HepG2 (cell line): Measurements from ENCODE around the gene CREB3. TPM values are rescaled to one million over a fixed set of nuclear protein-coding genes. Genes with fewer than 3 reads are reported as not detected.

Experiments
- ATAC-seq: fragments of 200-7000 bp; cut with Tn5 transposase; 3 replicates; pipeline ENCODE4 v1.9.1; 2020; ENCODE audit warnings: mild to moderate bottlenecking, moderate library complexity
- BruUV-seq: library from RNA; stranded (reverse); fragments of 400-500 nt; replicated peaks from 2 replicates; lab custom pipeline; 2021; lab: Mats Ljungman, UMichigan
- CTCF ChIA-PET: fragments of 300-600 bp; formaldehyde crosslinking; extraction: SDS; loops from one replicate; lab custom pipeline; 2021; ENCODE audit warnings: low total read pairs, inconsistent platforms, low intra/inter-chr PET ratio; lab: Yijun Ruan, JAX
- POLR2A ChIA-PET: fragments of 350-600 bp; sonication (Branson Sonifier 250); formaldehyde crosslinking; loops from one replicate; lab custom pipeline; 2020; ENCODE audit warnings: antibody characterized with exemption, inconsistent platforms; lab: Yijun Ruan, JAX
- DNase-seq: peaks from one replicate; pipeline ENCODE4 v3.0.0-alpha.2; 2015; ENCODE audit warnings: low spot score
- FAIRE-seq: peaks from 3 replicates; lab custom pipeline; 2011; peaks lifted over from hg19 to GRCh38; lab: Jason Lieb, UNC
- H2AFZ ChIP-seq: one replicate; pipeline ENCODE4 v1.6.1; 2011; ENCODE audit warnings: low read length, inconsistent platforms
- H3K27ac ChIP-seq: fragments of 300-600 bp; 3 replicates; pipeline ENCODE4 v1.8.0; 2011; ENCODE audit warnings: mixed run types, mild to moderate bottlenecking, mixed read lengths, low read length, inconsistent platforms; ENCODE audit not compliant: insufficient read depth; ENCODE audit errors: extremely low read length
- H3K27me3 ChIP-seq, 2 experiments: fragments of 200-600 bp in 1 of 2; 2 replicates in 1 of 2; 3 replicates in 1 of 2; pipeline versions ENCODE4 v1.6.0 to v1.8.0; 2011; ENCODE audit warnings: low read length in 2 of 2, mild to moderate bottlenecking in 2 of 2, moderate library complexity in 2 of 2, inconsistent platforms in 1 of 2; ENCODE audit not compliant: insufficient read depth in 2 of 2, control insufficient read depth in 1 of 2
- H3K36me3 ChIP-seq, 2 experiments: fragments of 200-600 bp in 1 of 2; replicated peaks in 1 of 2; 2 replicates in 1 of 2; 3 replicates in 1 of 2; pipeline versions ENCODE4 v1.5.1 to v1.8.0; 2011; ENCODE audit warnings: low read length in 2 of 2, inconsistent platforms in 1 of 2; ENCODE audit not compliant: insufficient read depth in 2 of 2, control insufficient read depth in 1 of 2
- H3K4me1 ChIP-seq: 2 replicates; pipeline ENCODE4 v1.5.1; 2012; ENCODE audit warnings: low read length, inconsistent platforms; ENCODE audit not compliant: insufficient read depth
- H3K4me2 ChIP-seq: 2 replicates; pipeline ENCODE4 v1.6.0; 2011; ENCODE audit warnings: low read depth, low read length, inconsistent platforms
- H3K4me3 ChIP-seq, 3 experiments: fragments of 200-600 bp in 1 of 3; sonication (generic), shearing (Covaris generic) in 1 of 3; replicated peaks in 1 of 3; 2 replicates each; pipeline ENCODE4 v1.5.1; 2011 to 2016; ENCODE audit warnings: low read length in 3 of 3, inconsistent platforms in 2 of 3, low read depth in 2 of 3, mild to moderate bottlenecking in 2 of 3, control low read depth in 1 of 3, mixed read lengths in 1 of 3; ENCODE audit not compliant: insufficient read depth in 1 of 3
- H3K79me2 ChIP-seq: one replicate; pipeline ENCODE4 v1.6.1; 2011; ENCODE audit warnings: low read length, inconsistent platforms; ENCODE audit not compliant: insufficient read depth
- H3K9ac ChIP-seq: 2 replicates; pipeline ENCODE4 v1.6.0; 2011; ENCODE audit warnings: mild to moderate bottlenecking, low read depth, low read length, inconsistent platforms; ENCODE audit not compliant: insufficient read depth
- H3K9me3 ChIP-seq: 2 replicates; pipeline ENCODE4 v1.5.1; 2012; ENCODE audit warnings: mild to moderate bottlenecking, low read length
- H4K20me1 ChIP-seq: 2 replicates; pipeline ENCODE4 v1.6.0; 2011; ENCODE audit warnings: inconsistent platforms, mild to moderate bottlenecking, low read length, moderate library complexity; ENCODE audit not compliant: insufficient read depth
- ARNT2 ChIP-seq: sonication (generic); formaldehyde crosslinking; IDR thresholded peaks from 2 replicates; pipeline ENCODE4 v1.8.0; 2022; ENCODE audit warnings: mild to moderate bottlenecking, low read depth, missing genetic modification reagents, moderate library complexity
- MED13 ChIP-seq: sonication (generic); formaldehyde crosslinking; IDR thresholded peaks from 2 replicates; pipeline ENCODE4 v1.5.0; 2020; ENCODE audit warnings: missing genetic modification reagents
- MLLT10 ChIP-seq: sonication (generic); formaldehyde crosslinking; IDR thresholded peaks from 2 replicates; pipeline ENCODE4 v1.4.0; 2020; ENCODE audit warnings: missing genetic modification reagents
- NCOA2 ChIP-seq: sonication (generic); formaldehyde crosslinking; IDR thresholded peaks from 2 replicates; pipeline ENCODE4 v1.8.0; 2022; ENCODE audit warnings: inconsistent platforms
- PLRG1 ChIP-seq: fragments of 450-650 bp; conservative IDR thresholded peaks from 2 replicates; pipeline ENCODE4 v1.6.1; 2016
- RBM22 ChIP-seq: fragments of 200-400 bp; formaldehyde crosslinking; optimal IDR thresholded peaks from 2 replicates; pipeline ENCODE3; 2017; ENCODE audit warnings: mild to moderate bottlenecking, low read length, moderate library complexity
- RXRA ChIP-seq: sonication (generic); formaldehyde crosslinking; IDR thresholded peaks from 2 replicates; pipeline ENCODE4 v1.5.1; 2020; ENCODE audit warnings: missing genetic modification reagents
- STAT5B ChIP-seq: sonication (generic); formaldehyde crosslinking; IDR thresholded peaks from 2 replicates; pipeline ENCODE4 v1.4.0; 2020; ENCODE audit warnings: missing genetic modification reagents
- ZKSCAN8 ChIP-seq: IDR thresholded peaks from 2 replicates; pipeline ENCODE4 v1.6.1; 2016; ENCODE audit warnings: borderline replicate concordance, missing genetic modification reagents, missing compliant biosample characterization
- WGBS: methylation state at CpG from one replicate; pipeline ENCODE4 v1.1.6; 2017; ENCODE audit warnings: low lambda C conversion rate; 5-methylcytosine and 5-hydroxymethylcytosine counted together
- in situ Hi-C: cut with HindIII; loops from 2 replicates; pipeline ENCODE4 v1.10.0; 2017; ENCODE audit warnings: low pct_unique_long_range_greater_than_20kb; ENCODE audit not compliant: extremely low pct_ligation_motif_present
- intact Hi-C: fragments of 100-400 bp; cut with micrococcal nuclease; formaldehyde crosslinking; loops from one replicate; pipeline ENCODE4 v1.10.0; 2022; ENCODE audit not compliant: unreplicated experiment
- polyA plus RNA-seq, 8 experiments: library from polyadenylated mRNA; depleted of rRNA in 3 of 8; stranded (reverse) in 7 of 8; unstranded in 1 of 8; fragments of >200 nt; fragmentation: Illumina TruSeq in 4 of 8; extraction: Trizol in 4 of 8; gene quantifications; 2 replicates each; pipeline versions ENCODE4 v1.2.1 to v1.2.3, GENCODE V29; 2011 to 2016; ENCODE audit warnings: low read depth in 4 of 8, missing spikeins in 1 of 8, mixed read lengths in 1 of 8; ENCODE audit not compliant: insufficient read depth in 1 of 8
- total RNA-seq, 5 experiments: library from RNA; depleted of rRNA; stranded (reverse); fragments of >200 nt; fragmentation: Illumina TruSeq; extraction: Trizol; gene quantifications; 2 replicates each; pipeline ENCODE4 v1.2.3, GENCODE V29; 2016; ENCODE audit warnings: low read depth in 1 of 5
- TF ChIP-seq, protein P1 (sequence below): sonication (generic); formaldehyde crosslinking; IDR thresholded peaks from 2 replicates; pipeline ENCODE4 v1.5.0; 2020; ENCODE audit warnings: mild to moderate bottlenecking, missing genetic modification reagents, borderline replicate concordance
- TF ChIP-seq, protein P2 (sequence below): sonication (generic); formaldehyde crosslinking; IDR thresholded peaks from 2 replicates; pipeline ENCODE4 v1.4.0; 2020; ENCODE audit warnings: missing genetic modification reagents, borderline replicate concordance
- TF ChIP-seq, protein P3 (sequence below): sonication (generic); formaldehyde crosslinking; IDR thresholded peaks from 2 replicates; pipeline ENCODE4 v1.5.0; 2020; ENCODE audit warnings: missing genetic modification reagents

CREB3 gene
- total and polyA plus RNA-seq, 2 of the 13 experiments (the other 11 are each of a cell fraction or from before 2014, with no cell fraction given) = 11.1 to 34.2 TPM

DNA sequence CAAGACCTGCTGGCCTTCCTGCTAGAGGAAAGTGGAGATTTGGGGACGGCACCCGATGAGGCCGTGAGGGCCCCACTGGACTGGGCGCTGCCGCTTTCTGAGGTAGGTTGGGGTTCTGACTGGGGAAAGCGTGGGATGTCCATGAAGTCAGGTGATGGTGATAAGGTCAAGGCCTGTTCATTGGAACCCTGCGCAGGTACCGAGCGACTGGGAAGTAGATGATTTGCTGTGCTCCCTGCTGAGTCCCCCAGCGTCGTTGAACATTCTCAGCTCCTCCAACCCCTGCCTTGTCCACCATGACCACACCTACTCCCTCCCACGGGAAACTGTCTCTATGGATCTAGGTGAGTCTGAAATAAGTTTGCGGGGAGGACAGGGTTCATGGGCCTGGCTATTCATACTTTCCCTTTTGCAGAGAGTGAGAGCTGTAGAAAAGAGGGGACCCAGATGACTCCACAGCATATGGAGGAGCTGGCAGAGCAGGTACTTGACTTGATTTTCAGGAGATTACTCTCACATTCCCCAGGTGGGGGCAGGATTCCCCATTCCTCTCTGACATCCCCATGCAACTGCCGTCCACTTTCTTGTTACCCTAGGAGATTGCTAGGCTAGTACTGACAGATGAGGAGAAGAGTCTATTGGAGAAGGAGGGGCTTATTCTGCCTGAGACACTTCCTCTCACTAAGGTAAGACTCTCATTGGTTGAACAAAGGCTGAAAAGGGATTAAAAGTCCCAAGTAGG, 505 bp downstream of the CREB3 start:
- intact Hi-C loops = loop anchor here (1.0 to 10.0 kb wide), 5 partner anchors 16 to 238 kb away; partner anchors contain the start of genes CCDC107, FAM221B, GBA2 and RGP1
- TF ChIP-seq MED13 (CRISPR knock-in tag) (no peak), RXRA (0 out of 2 replicates have a peak, but pooled peaks have one; percentile 3), STAT5B (CRISPR knock-in tag) (no peak), RBM22 (peak; percentile 18), PLRG1 (no peak), MLLT10 (CRISPR knock-in tag) (no peak), NCOA2 (CRISPR knock-in tag) (no peak), ZKSCAN8 (CRISPR knock-in tag) (no peak), ARNT2 (CRISPR knock-in tag) (no peak)
- TF ChIP-seq, protein P1, sequence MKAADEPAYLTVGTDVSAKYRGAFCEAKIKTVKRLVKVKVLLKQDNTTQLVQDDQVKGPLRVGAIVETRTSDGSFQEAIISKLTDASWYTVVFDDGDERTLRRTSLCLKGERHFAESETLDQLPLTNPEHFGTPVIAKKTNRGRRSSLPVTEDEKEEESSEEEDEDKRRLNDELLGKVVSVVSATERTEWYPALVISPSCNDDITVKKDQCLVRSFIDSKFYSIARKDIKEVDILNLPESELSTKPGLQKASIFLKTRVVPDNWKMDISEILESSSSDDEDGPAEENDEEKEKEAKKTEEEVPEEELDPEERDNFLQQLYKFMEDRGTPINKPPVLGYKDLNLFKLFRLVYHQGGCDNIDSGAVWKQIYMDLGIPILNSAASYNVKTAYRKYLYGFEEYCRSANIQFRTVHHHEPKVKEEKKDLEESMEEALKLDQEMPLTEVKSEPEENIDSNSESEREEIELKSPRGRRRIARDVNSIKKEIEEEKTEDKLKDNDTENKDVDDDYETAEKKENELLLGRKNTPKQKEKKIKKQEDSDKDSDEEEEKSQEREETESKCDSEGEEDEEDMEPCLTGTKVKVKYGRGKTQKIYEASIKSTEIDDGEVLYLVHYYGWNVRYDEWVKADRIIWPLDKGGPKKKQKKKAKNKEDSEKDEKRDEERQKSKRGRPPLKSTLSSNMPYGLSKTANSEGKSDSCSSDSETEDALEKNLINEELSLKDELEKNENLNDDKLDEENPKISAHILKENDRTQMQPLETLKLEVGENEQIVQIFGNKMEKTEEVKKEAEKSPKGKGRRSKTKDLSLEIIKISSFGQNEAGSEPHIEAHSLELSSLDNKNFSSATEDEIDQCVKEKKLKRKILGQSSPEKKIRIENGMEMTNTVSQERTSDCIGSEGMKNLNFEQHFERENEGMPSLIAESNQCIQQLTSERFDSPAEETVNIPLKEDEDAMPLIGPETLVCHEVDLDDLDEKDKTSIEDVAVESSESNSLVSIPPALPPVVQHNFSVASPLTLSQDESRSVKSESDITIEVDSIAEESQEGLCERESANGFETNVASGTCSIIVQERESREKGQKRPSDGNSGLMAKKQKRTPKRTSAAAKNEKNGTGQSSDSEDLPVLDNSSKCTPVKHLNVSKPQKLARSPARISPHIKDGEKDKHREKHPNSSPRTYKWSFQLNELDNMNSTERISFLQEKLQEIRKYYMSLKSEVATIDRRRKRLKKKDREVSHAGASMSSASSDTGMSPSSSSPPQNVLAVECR (CRISPR knock-in tag) = peak; percentile 11; the same call in 1 of the 2 replicates
- TF ChIP-seq, protein P2, sequence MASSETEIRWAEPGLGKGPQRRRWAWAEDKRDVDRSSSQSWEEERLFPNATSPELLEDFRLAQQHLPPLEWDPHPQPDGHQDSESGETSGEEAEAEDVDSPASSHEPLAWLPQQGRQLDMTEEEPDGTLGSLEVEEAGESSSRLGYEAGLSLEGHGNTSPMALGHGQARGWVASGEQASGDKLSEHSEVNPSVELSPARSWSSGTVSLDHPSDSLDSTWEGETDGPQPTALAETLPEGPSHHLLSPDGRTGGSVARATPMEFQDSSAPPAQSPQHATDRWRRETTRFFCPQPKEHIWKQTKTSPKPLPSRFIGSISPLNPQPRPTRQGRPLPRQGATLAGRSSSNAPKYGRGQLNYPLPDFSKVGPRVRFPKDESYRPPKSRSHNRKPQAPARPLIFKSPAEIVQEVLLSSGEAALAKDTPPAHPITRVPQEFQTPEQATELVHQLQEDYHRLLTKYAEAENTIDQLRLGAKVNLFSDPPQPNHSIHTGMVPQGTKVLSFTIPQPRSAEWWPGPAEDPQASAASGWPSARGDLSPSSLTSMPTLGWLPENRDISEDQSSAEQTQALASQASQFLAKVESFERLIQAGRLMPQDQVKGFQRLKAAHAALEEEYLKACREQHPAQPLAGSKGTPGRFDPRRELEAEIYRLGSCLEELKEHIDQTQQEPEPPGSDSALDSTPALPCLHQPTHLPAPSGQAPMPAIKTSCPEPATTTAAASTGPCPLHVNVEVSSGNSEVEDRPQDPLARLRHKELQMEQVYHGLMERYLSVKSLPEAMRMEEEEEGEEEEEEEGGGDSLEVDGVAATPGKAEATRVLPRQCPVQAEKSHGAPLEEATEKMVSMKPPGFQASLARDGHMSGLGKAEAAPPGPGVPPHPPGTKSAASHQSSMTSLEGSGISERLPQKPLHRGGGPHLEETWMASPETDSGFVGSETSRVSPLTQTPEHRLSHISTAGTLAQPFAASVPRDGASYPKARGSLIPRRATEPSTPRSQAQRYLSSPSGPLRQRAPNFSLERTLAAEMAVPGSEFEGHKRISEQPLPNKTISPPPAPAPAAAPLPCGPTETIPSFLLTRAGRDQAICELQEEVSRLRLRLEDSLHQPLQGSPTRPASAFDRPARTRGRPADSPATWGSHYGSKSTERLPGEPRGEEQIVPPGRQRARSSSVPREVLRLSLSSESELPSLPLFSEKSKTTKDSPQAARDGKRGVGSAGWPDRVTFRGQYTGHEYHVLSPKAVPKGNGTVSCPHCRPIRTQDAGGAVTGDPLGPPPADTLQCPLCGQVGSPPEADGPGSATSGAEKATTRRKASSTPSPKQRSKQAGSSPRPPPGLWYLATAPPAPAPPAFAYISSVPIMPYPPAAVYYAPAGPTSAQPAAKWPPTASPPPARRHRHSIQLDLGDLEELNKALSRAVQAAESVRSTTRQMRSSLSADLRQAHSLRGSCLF = no peak
- TF ChIP-seq, protein P3, sequence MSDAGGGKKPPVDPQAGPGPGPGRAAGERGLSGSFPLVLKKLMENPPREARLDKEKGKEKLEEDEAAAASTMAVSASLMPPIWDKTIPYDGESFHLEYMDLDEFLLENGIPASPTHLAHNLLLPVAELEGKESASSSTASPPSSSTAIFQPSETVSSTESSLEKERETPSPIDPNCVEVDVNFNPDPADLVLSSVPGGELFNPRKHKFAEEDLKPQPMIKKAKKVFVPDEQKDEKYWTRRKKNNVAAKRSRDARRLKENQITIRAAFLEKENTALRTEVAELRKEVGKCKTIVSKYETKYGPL (CRISPR knock-in tag) = no peak

More for the DNA sequence above, 505 bp downstream of the CREB3 start:
- H3K36me3 ChIP-seq = peaks cover 16 to 39% of the 10 kb centered on the region in 2 experiments
- H3K9me3 ChIP-seq = no peaks in the 10 kb centered on the region
- WGBS = 2% methylated on average over 6 of the region's 14 CpGs
- peak overlapping the region; percentile 86 for H3K9ac ChIP-seq
- H3K79me2 ChIP-seq = peaks cover 49% of the 10 kb centered on the region
- in situ Hi-C loops = no loop called here
- H3K27me3 ChIP-seq = no peaks in the 10 kb centered on the region; a peak in 1 of 5 replicates
- peak overlapping the region; percentile 95 for H3K27ac ChIP-seq
- H2AFZ ChIP-seq = no peak overlapping the region
- peaks cover 30% of the 10 kb centered on the region for H4K20me1 ChIP-seq
- ChIA-PET POLR2A (interaction anchor here (1.0 to 4.1 kb wide), 16 partner anchors 8 to 244 kb away, joined by 3 to 102 read pairs (median 12); partner anchors contain the start of genes ARHGEF39, CCDC107, GBA2 and HINT2), CTCF (no interaction called here)
- DNase-seq (peak; percentile 60), FAIRE-seq (peak; percentile 8), ATAC-seq (peak; percentile 26)
- TSS peak; percentile 77 for BruUV-seq
- H3K4me3 ChIP-seq = peak overlapping the region; percentile 92 to 98 (median 92)
- peak overlapping the region; percentile 98 for H3K4me2 ChIP-seq
- peaks cover 46% of the 10 kb centered on the region for H3K4me1 ChIP-seq
